Stomach (tissue), 9 donors: ENCODE data around the gene FAM151B. TPM values are rescaled to one million over a fixed set of nuclear protein-coding genes. Genes with fewer than 3 reads are reported as not detected.
"Not testable (repeated sequence)": the region's sequence is repeated elsewhere in the genome, so short reads cannot be mapped to it uniquely, and the experiment has no call there.

ENCODE experiments used
- DNase-seq, 2 donors: peaks; one replicate each; pipeline versions ENCODE4 v3.0.0 to v3.0.0-alpha.2; 2013 to 2019
- H3K27ac ChIP-seq, 5 donors: fragments of 200-600 bp in 4 of 5; sonication (generic) in 4 of 5; one replicate each; pipeline ENCODE4 v1.5.1; 2013 to 2019; ENCODE audit warnings: mild to moderate bottlenecking in 1 of 5, moderate library complexity in 1 of 5
- H3K27me3 ChIP-seq, 3 donors: fragments of 200-600 bp; sonication (generic); one replicate each; pipeline ENCODE4 v1.5.1; 2017 to 2019; ENCODE audit warnings: mixed run types in 1 of 3
- H3K36me3 ChIP-seq, 4 donors: fragments of 200-600 bp; sonication (generic); 1 replicate in 3 of 4; 2 replicates in 1 of 4; pipeline ENCODE4 v1.5.1; 2016 to 2019
- H3K4me1 ChIP-seq, 4 donors: fragments of 200-600 bp; sonication (generic); one replicate each; pipeline ENCODE4 v1.5.1; 2016 to 2019
- H3K4me3 ChIP-seq, 4 donors: fragments of 200-600 bp; sonication (generic) in 3 of 4; one replicate each; pipeline ENCODE4 v1.5.1; 2016 to 2019; ENCODE audit warnings: mild to moderate bottlenecking in 1 of 4
- H3K9me3 ChIP-seq, 4 donors: fragments of 200-600 bp; sonication (generic); one replicate each; pipeline ENCODE4 v1.5.1; 2016 to 2019
- CTCF ChIP-seq, 7 experiments: fragments of 450-650 bp in 4 of 7; fragments of 200-600 bp in 3 of 7; sonication (generic) in 3 of 7; IDR thresholded peaks; one replicate each; pipeline ENCODE4 v1.5.1; 2016 to 2019; ENCODE audit warnings: antibody characterized with exemption in 7 of 7, control low read depth in 2 of 7, mild to moderate bottlenecking in 1 of 7
- EP300 ChIP-seq: sonication (generic); formaldehyde crosslinking; IDR thresholded peaks from one replicate; pipeline ENCODE4 v1.6.1; 2017; ENCODE audit warnings: antibody characterized with exemption
- POLR2A ChIP-seq, 4 donors: fragments of 450-650 bp; IDR thresholded peaks; one replicate each; pipeline ENCODE4 v1.6.1; 2016; ENCODE audit warnings: antibody characterized with exemption in 4 of 4, control low read depth in 2 of 4, mild to moderate bottlenecking in 1 of 4, moderate library complexity in 1 of 4
- POLR2AphosphoS5 ChIP-seq, 3 donors: sonication (generic); formaldehyde crosslinking; IDR thresholded peaks; one replicate each; pipeline ENCODE4 v1.6.1; 2016; ENCODE audit warnings: antibody characterized with exemption in 3 of 3
- WGBS, 5 donors: extraction: QIAGEN DNeasy Blood & Tissue Kit in 3 of 5; methylation state at CpG; one replicate each; pipeline versions ENCODE4 v1.1.5 to v1.1.7; 2013 to 2018; 5-methylcytosine and 5-hydroxymethylcytosine counted together
- intact Hi-C: fragments of 100-400 bp; cut with DNase I; formaldehyde crosslinking; loops from one replicate; pipeline ENCODE4 v1.15.1; 2023; ENCODE audit warnings: low total_unique reads
- polyA plus RNA-seq, 3 donors: library from polyadenylated mRNA; stranded (reverse); fragments of 200-250 nt; gene quantifications; one replicate each; pipeline ENCODE4 v1.2.3, GENCODE V29; 2013
- total RNA-seq, 5 donors: library from RNA; depleted of rRNA; stranded (reverse); fragments of >200 nt; gene quantifications; one replicate each; pipeline versions ENCODE4 v1.1.0 to v1.2.3, GENCODE V29; 2014 to 2016
- donor health status: healthy with polysubstance abuse.
- donor health status: Bipolar disorder and iron deficiency.
- donor health status: healthy.

FAM151B gene
- total and polyA plus RNA-seq, 8 donors, result 0.56 to 14.7 (median 3.4) TPM; not detected in 2

DNA sequence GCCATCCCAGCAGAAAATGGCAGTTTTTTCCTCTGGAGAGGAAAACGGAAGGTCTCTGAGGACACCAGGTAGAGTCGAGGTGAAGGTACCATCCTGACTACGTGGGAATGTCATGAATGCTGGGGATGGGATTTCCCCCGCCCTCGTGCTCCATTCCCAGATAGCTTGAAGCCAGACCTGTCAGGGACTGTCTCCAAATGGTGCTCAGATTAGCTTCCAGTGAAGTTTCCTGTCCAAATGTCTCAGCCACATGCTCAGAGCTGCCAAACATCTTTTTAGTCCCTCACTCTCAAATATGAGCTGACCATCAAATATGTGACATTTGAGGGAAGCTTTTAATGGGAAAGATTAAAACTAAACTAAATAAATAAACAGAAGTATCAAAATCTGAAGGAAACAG, 89.8 kb downstream of the FAM151B start:
- 24 to 34% (median 31%) methylated on average over 5 of the region's 5 CpGs for WGBS, 5 donors
- no peak for TF ChIP-seq CTCF (IDR thresholded peaks at IDR 0.05)
- TF ChIP-seq POLR2AphosphoS5 (IDR thresholded peaks at IDR 0.05), result no peak
- TF ChIP-seq EP300, result no peak
- TF ChIP-seq POLR2A (IDR thresholded peaks at IDR 0.05), result no peak
- intact Hi-C loops, result no loop called here
- Histone ChIP-seq H3K27me3 (peaks cover 0 to 27% (median 0%) of the 10 kb centered on the region in 3 donors), H3K27ac (no peak overlapping the region), H3K36me3 (no peaks in the 10 kb centered on the region), H3K4me3 (no peak overlapping the region), H3K9me3 (no peaks in the 10 kb centered on the region), H3K4me1 (no peaks in the 10 kb centered on the region)
- DNase-seq, result no peak

DNA sequence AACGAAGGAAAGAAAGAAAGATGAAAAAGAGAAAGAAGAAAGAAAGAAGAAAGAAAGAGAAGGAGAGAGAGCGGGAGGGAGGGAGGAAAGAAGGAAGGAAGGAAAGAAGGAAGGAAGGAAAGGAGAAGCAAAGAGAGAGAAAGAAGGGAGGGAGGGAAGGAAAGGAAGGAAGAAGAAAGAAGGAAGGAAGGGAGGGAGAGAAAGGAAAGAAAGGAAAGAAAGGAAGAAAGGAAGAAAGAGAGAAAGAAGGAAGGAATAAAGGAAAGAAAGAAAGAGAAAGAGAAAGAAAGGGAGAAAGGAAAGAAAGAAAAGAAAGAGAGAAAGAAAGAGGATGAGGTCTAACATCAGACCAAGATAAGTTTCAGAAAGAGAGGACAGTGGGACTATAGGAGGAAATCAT, 91.2 kb downstream of the FAM151B start:
- TF ChIP-seq POLR2AphosphoS5 (IDR thresholded peaks at IDR 0.05) (no peak), CTCF (IDR thresholded peaks at IDR 0.05) (no peak), EP300 (no peak)
- Histone ChIP-seq H3K27me3 (peaks cover 0 to 13% (median 0%) of the 10 kb centered on the region in 3 donors), H3K36me3 (no peaks in the 10 kb centered on the region), H3K27ac (no peak overlapping the region), H3K4me1 (no peaks in the 10 kb centered on the region), H3K9me3 (no peaks in the 10 kb centered on the region), H3K4me3 (no peak overlapping the region)
- intact Hi-C loops, result no loop called here
- DNase-seq, result no peak
- WGBS, 5 donors, result 88 to 100% (median 94%) methylated on average over 2 of the region's 2 CpGs

GRCh38 chr5:80580291-80580690, 92.4 kb downstream of the FAM151B start:
- H3K4me1 ChIP-seq, H3K36me3 ChIP-seq, DNase-seq, intact Hi-C loops, H3K9me3 ChIP-seq, H3K4me3 ChIP-seq, H3K27ac ChIP-seq, H3K27me3 ChIP-seq: not testable (repeated sequence)
- 80 to 97% (median 92%) methylated on average over 2 to 3 of the region's 3 CpGs for WGBS, 5 donors

- no peak for DNase-seq
- WGBS, 5 donors, result 85 to 93% (median 88%) methylated on average over 6 of the region's 6 CpGs
- H3K36me3 ChIP-seq, result no peaks in the 10 kb centered on the region
- intact Hi-C loops, result no loop called here
- H3K4me1 ChIP-seq, result no peaks in the 10 kb centered on the region
- H3K9me3 ChIP-seq, result no peaks in the 10 kb centered on the region
- H3K27ac ChIP-seq, result no peak overlapping the region
- H3K4me3 ChIP-seq, result no peak overlapping the region
- TF ChIP-seq POLR2AphosphoS5 (IDR thresholded peaks at IDR 0.05) (no peak), POLR2A (IDR thresholded peaks at IDR 0.05) (no peak), CTCF (IDR thresholded peaks at IDR 0.05) (no peak), EP300 (no peak)
- no peaks in the 10 kb centered on the region for H3K27me3 ChIP-seq
Observed at GRCh38 chr5:80584770-80585169, 96.9 kb downstream of the FAM151B start.

- H3K27me3 ChIP-seq, result no peaks in the 10 kb centered on the region
- TF ChIP-seq POLR2AphosphoS5 (IDR thresholded peaks at IDR 0.05), result no peak
- TF ChIP-seq EP300, result no peak
- no peak for TF ChIP-seq CTCF (IDR thresholded peaks at IDR 0.05)
- H3K4me3 ChIP-seq, result no peak overlapping the region
- WGBS, 5 donors, result 80 to 87% (median 86%) methylated on average over 8 of the region's 8 CpGs
- H3K27ac ChIP-seq, result no peak overlapping the region
- H3K36me3 ChIP-seq, result no peaks in the 10 kb centered on the region
- DNase-seq, result no peak
- no peaks in the 10 kb centered on the region for H3K4me1 ChIP-seq
- intact Hi-C loops, result no loop called here
- no peaks in the 10 kb centered on the region for H3K9me3 ChIP-seq
Observed at GRCh38 chr5:80588858-80589540, 101.1 kb downstream of the FAM151B start.
